Measurements from ENCODE around the gene TRIM17.

The TRIM17 gene

DNA sequence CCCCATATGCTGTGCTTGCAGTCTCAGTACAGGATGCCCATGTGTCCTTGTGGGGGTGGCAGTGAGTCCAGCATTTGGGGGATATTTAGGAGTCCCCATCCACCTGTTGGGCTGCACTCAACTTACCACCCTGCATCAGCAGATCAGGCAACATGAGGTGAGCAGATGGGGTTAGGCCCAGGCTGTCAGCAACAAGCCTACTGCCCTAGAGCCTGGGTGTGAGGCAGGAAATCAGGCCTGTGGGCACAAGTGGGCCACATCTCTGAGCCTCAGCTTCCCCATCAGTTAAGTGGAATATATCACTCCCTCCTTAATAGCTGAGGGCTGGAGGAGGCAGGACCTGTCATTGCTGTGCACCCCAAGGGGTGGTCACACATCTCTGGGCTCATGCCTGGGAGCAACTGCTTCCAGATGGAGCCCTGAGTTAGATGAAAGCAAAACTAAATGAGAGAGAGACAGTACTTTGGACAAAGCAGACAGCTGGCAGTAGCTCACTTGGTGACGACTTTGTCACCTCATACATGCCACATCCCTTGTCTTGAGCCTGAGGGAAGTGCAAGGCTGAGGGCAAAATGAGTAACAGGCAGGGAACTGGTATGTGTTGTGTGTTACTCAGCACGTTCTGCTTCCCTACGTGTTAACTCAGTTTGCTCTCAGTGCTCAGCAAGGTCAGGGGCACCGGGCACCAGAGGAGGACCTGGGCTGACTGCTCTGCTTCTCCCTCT is 58.5 kb downstream of the TRIM17 start:
- no peak for DNase-seq (ENCODE audit: low read depth in 3 of 3, low spot score in 1 of 3)

All from stimulated activated CD4-positive, alpha-beta T cell treated with anti-CD3 and anti-CD28 coated beads, TNF-alpha, amount 100 ng/mL, for 1 hour (primary cell).